ENCODE data around the gene NBPF1.
"Not testable (repeated sequence)": the region's sequence is repeated elsewhere in the genome, so short reads cannot be mapped to it uniquely, and the experiment has no call there.

The NBPF1 gene

GRCh38 chr1:16565324-16565723 is 48.0 kb downstream of the NBPF1 start:
- not testable (repeated sequence) for H3K27ac ChIP-seq; H3K4me3 ChIP-seq (ENCODE audit: low read depth, low read length); H3K36me3 ChIP-seq (ENCODE audit: control insufficient read depth, insufficient read depth, low read length)

GRCh38 chr1:16561035-16561434 is 52.3 kb downstream of the NBPF1 start:
- not testable (repeated sequence) for H3K9me3 ChIP-seq (ENCODE audit: control insufficient read depth, low read length); H3K27ac ChIP-seq; H3K36me3 ChIP-seq (ENCODE audit: control insufficient read depth, insufficient read depth, low read length); H3K79me2 ChIP-seq; H2AFZ ChIP-seq; H3K9ac ChIP-seq; H3K27me3 ChIP-seq (ENCODE audit: control insufficient read depth, insufficient read depth, low read length); H3K4me1 ChIP-seq; H3K4me3 ChIP-seq (ENCODE audit: low read depth, low read length); H3K4me2 ChIP-seq (ENCODE audit: low read length)

More at GRCh38 chr1:16565324-16565723, 48.0 kb downstream of the NBPF1 start:
- not testable (repeated sequence) for H3K27me3 ChIP-seq (ENCODE audit: control insufficient read depth, insufficient read depth, low read length); H3K9ac ChIP-seq; H2AFZ ChIP-seq; H3K9me3 ChIP-seq (ENCODE audit: control insufficient read depth, low read length); H3K4me2 ChIP-seq (ENCODE audit: low read length); H3K79me2 ChIP-seq; H3K4me1 ChIP-seq

- H3K79me2 ChIP-seq; H3K27ac ChIP-seq; H3K36me3 ChIP-seq (ENCODE audit: control insufficient read depth, insufficient read depth, low read length); H2AFZ ChIP-seq; H3K27me3 ChIP-seq (ENCODE audit: control insufficient read depth, insufficient read depth, low read length); H3K9me3 ChIP-seq (ENCODE audit: control insufficient read depth, low read length); H3K4me1 ChIP-seq; H3K4me3 ChIP-seq (ENCODE audit: low read depth, low read length); H3K9ac ChIP-seq; H3K4me2 ChIP-seq (ENCODE audit: low read length): not testable (repeated sequence)
Observed at GRCh38 chr1:16560498-16560897, 52.9 kb downstream of the NBPF1 start.

- H3K4me1 ChIP-seq; H3K36me3 ChIP-seq (ENCODE audit: control insufficient read depth, insufficient read depth, low read length); H3K9me3 ChIP-seq (ENCODE audit: control insufficient read depth, low read length); H3K4me3 ChIP-seq (ENCODE audit: low read depth, low read length); H3K27me3 ChIP-seq (ENCODE audit: control insufficient read depth, insufficient read depth, low read length); H3K4me2 ChIP-seq (ENCODE audit: low read length); H3K9ac ChIP-seq; H3K27ac ChIP-seq; H3K79me2 ChIP-seq; H2AFZ ChIP-seq: not testable (repeated sequence)
Observed at GRCh38 chr1:16559688-16560087, 53.7 kb downstream of the NBPF1 start.

GRCh38 chr1:16557034-16557433 is 56.3 kb downstream of the NBPF1 start:
- not testable (repeated sequence) for H3K4me1 ChIP-seq; H3K4me3 ChIP-seq (ENCODE audit: low read depth, low read length); H3K27ac ChIP-seq; H3K9ac ChIP-seq; H3K4me2 ChIP-seq (ENCODE audit: low read length); H3K9me3 ChIP-seq (ENCODE audit: control insufficient read depth, low read length); H3K79me2 ChIP-seq; H3K36me3 ChIP-seq (ENCODE audit: control insufficient read depth, insufficient read depth, low read length); H3K27me3 ChIP-seq (ENCODE audit: control insufficient read depth, insufficient read depth, low read length); H2AFZ ChIP-seq

- not testable (repeated sequence) for H3K4me3 ChIP-seq (ENCODE audit: low read depth, low read length); H2AFZ ChIP-seq
Observed at GRCh38 chr1:16553244-16553643, 60.1 kb downstream of the NBPF1 start.

GRCh38 chr1:16550212-16550918 is 63.0 kb downstream of the NBPF1 start:
- not testable (repeated sequence) for H3K27ac ChIP-seq; H3K9ac ChIP-seq; H3K4me2 ChIP-seq (ENCODE audit: low read length); H3K27me3 ChIP-seq (ENCODE audit: control insufficient read depth, insufficient read depth, low read length); H3K36me3 ChIP-seq (ENCODE audit: control insufficient read depth, insufficient read depth, low read length); H3K9me3 ChIP-seq (ENCODE audit: control insufficient read depth, low read length); H3K4me1 ChIP-seq; H3K79me2 ChIP-seq; H3K4me3 ChIP-seq (ENCODE audit: low read depth, low read length); H2AFZ ChIP-seq

More at GRCh38 chr1:16553244-16553643, 60.1 kb downstream of the NBPF1 start:
- not testable (repeated sequence) for H3K79me2 ChIP-seq; H3K9me3 ChIP-seq (ENCODE audit: control insufficient read depth, low read length); H3K36me3 ChIP-seq (ENCODE audit: control insufficient read depth, insufficient read depth, low read length); H3K4me1 ChIP-seq; H3K4me2 ChIP-seq (ENCODE audit: low read length); H3K27ac ChIP-seq; H3K9ac ChIP-seq; H3K27me3 ChIP-seq (ENCODE audit: control insufficient read depth, insufficient read depth, low read length)

- not testable (repeated sequence) for H3K36me3 ChIP-seq (ENCODE audit: control insufficient read depth, insufficient read depth, low read length); H3K4me3 ChIP-seq (ENCODE audit: low read depth, low read length); H3K9me3 ChIP-seq (ENCODE audit: control insufficient read depth, low read length); H3K27me3 ChIP-seq (ENCODE audit: control insufficient read depth, insufficient read depth, low read length); H3K79me2 ChIP-seq; H3K4me1 ChIP-seq; H3K4me2 ChIP-seq (ENCODE audit: low read length); H2AFZ ChIP-seq; H3K27ac ChIP-seq; H3K9ac ChIP-seq
Observed at GRCh38 chr1:16549545-16549944, 63.8 kb downstream of the NBPF1 start.

GRCh38 chr1:16547502-16548241 is 65.7 kb downstream of the NBPF1 start:
- not testable (repeated sequence) for H3K4me2 ChIP-seq (ENCODE audit: low read length); H3K27ac ChIP-seq; H3K9ac ChIP-seq; H3K36me3 ChIP-seq (ENCODE audit: control insufficient read depth, insufficient read depth, low read length); H3K9me3 ChIP-seq (ENCODE audit: control insufficient read depth, low read length); H3K4me3 ChIP-seq (ENCODE audit: low read depth, low read length); H3K27me3 ChIP-seq (ENCODE audit: control insufficient read depth, insufficient read depth, low read length); H3K79me2 ChIP-seq; H3K4me1 ChIP-seq; H2AFZ ChIP-seq

GRCh38 chr1:16545682-16546095 is 67.7 kb downstream of the NBPF1 start:
- not testable (repeated sequence) for H3K27ac ChIP-seq; H3K27me3 ChIP-seq (ENCODE audit: control insufficient read depth, insufficient read depth, low read length); H3K9me3 ChIP-seq (ENCODE audit: control insufficient read depth, low read length); H3K36me3 ChIP-seq (ENCODE audit: control insufficient read depth, insufficient read depth, low read length); H3K9ac ChIP-seq; H3K4me1 ChIP-seq; H2AFZ ChIP-seq; H3K4me2 ChIP-seq (ENCODE audit: low read length); H3K79me2 ChIP-seq; H3K4me3 ChIP-seq (ENCODE audit: low read depth, low read length)

GRCh38 chr1:16540421-16540893 is 72.9 kb downstream of the NBPF1 start:
- H3K27me3 ChIP-seq (ENCODE audit: control insufficient read depth, insufficient read depth, low read length); H3K79me2 ChIP-seq; H3K4me2 ChIP-seq (ENCODE audit: low read length); H3K27ac ChIP-seq; H3K36me3 ChIP-seq (ENCODE audit: control insufficient read depth, insufficient read depth, low read length); H2AFZ ChIP-seq; H3K4me3 ChIP-seq (ENCODE audit: low read depth, low read length); H3K4me1 ChIP-seq; H3K9ac ChIP-seq; H3K9me3 ChIP-seq (ENCODE audit: control insufficient read depth, low read length): not testable (repeated sequence)

Data from parathyroid adenoma (tissue), 2 donors.